GM21825 (cell line): ENCODE data around the gene HTR3C.
"Not testable (repeated sequence)": the region's sequence is repeated elsewhere in the genome, so short reads cannot be mapped to it uniquely, and the experiment has no call there.

Experiments used
- ATAC-seq: cut with Tn5 transposase; IDR thresholded peaks from one replicate; pipeline ENCODE4 v1.9.1; 2021; ENCODE audit warnings: mild to moderate bottlenecking, moderate library complexity; ENCODE audit not compliant: unreplicated experiment

The HTR3C gene

GRCh38 chr3:184029443-184029842 is 23.4 kb upstream of the HTR3C start:
- ATAC-seq, result no peak

DNA sequence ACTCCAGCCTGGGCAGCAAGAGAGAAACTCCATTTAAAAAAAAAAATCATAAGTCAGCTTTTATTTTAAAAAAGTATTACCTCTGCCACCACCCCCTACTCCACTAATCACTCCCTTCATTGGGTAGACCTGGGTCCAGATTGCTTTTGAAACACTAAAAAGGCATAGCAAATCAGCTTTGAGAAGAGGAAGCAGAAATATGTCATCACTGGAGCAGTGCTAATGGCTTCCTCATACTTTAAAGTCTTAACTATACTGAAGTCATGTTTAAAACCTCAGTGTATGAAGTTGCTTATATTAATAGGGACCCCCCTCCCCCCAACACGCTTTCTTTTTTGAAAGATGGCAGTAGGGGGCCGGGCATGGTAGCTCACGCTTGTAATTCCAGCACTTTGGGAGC is 22.3 kb upstream of the HTR3C start:
- no peak for ATAC-seq

DNA sequence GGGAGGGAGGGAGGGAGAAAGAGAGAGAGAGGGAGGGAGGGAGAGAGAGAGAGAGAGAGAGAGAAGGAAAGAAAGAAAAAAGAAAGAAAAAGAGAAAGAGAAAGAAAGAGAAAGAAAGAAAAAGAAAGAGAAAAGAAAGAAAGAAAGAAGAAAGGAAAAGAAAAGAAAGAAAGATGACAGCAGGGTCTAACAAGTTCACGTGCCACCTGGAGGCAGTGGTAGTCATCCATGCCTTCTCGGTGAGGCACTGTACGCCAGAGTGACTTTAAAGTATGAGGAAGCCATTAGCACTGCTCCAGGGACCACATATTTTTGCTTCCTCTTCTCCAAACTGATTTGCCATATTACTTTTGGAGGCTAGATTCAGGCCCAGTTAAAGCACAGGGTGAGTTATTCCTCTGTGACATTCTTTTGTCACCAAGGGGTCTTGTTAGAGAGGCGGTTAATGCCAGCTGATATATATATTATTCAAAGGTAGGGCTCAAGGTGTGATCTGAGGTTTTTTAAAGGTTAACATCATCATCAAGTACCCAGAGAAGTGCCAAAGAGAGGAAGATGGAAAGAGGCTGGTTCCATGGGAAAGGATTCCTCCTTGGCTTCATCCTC is 21.6 kb upstream of the HTR3C start, which contains the start of gene HTR3D:
TSS of gene HTR3D (plus strand) at position 556 of the 606 bp plus-strand sequence. CDS start at position 556, 0 bp downstream.
- no peak for ATAC-seq

- ATAC-seq, result no peak
These were observed 15.0 kb upstream of the HTR3C start for GRCh38 chr3:184037816-184038215.

DNA sequence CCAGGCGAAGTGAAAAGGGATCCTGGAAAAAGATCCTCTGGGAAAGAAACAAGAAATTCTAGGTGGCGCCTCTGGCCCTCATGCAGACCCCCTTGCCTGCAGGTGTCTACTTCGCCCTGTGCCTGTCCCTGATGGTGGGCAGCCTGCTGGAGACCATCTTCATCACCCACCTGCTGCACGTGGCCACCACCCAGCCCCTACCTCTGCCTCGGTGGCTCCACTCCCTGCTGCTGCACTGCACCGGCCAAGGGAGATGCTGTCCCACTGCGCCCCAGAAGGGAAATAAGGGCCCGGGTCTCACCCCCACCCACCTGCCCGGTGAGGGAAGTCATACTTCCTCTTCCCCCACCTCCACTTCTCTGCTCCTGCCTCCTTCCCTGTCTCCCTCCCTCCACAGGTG is 14.5 kb upstream of the HTR3C start:
- ATAC-seq, result not testable (repeated sequence)

DNA sequence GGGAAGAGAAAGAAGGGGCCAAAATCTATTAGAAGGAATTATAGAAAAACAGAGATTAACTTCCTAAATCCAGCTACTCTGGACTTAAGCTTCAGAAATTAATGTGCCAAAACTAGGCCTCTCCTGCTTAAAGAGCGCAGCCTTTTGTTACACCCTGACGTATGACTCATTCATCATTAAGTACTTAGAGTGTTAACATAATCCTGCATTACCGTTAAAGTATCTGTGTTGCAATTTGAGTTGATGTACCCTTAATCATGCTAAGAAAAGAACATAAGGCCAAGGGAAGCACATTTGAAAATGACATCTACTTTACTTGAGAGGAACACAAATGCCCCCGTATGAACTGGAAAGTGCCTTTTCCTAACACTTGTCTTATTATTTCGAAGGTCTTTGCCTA is 13.4 kb upstream of the HTR3C start:
- no peak for ATAC-seq

GRCh38 chr3:184040010-184040409 is 12.8 kb upstream of the HTR3C start:
- ATAC-seq, result no peak

DNA sequence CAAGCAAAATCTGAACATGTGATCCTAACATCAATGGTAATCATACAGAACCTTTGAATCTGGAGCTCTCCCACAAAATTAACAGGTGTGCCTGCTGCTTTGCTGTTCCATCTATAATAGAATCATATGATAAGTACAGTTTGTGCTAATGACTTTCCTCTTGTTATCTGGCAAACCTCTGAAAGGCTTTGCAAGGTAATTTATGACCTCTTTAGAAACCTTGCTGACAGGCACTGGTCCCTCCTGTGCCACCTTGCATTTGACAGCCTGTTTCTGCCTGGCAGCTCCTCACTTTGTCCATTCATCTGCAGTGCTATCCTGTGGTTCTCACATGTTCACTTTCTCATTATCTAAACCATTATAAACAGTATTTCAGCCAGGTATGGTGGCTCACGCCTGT is 10.2 kb upstream of the HTR3C start:
- ATAC-seq, result no peak

DNA sequence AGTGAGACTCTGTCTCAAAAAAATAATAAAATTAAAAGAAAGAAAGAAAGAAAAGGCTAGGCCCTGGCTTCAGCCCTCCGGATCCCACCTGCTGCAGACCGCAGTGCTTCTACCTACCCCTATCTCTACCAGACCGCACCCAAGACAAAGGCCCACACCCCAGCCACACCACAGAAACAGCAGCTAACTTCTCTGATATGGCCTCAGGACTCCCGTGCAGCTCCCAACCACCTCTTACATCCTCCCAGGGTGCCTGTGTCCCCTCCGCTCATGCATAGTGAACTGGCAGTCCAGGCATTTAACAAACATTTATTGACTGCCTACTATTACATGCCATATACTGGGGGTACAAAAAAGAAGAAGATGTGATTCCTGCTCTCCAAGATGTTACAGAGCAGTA is 6.9 kb upstream of the HTR3C start:
- ATAC-seq, result no peak

DNA sequence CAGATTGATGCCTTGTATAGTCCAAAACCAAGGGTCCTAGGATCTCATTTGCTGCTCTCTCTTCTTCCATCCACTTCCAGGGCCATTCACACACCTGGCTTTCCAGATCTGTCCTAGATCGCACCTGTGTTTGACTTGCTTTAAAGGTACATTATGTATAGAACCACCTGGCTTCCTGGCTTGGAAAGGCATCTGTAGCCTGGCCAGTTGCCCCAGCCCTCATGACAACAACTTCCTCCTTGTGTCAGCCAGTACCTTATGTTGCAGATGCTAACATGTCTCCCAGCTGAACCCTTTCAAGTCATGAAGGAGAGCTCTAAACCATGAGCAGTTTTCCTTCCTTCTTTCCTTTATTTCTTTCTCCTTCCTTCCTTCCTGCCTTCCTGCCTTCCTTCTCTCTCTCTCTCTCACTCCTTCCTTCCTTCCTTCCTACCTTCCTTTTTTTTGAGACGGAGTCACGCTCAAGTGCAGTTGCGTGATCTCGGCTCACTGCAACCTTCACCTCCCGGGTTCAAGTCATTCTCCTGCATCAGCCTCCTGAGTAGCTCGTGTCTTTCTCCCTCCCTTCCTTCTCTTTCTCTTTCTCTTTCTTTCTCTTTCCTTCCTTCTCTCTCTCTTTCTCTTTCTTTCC is 2.5 kb upstream of the HTR3C start:
- no peak for ATAC-seq

GRCh38 chr3:184058029-184058428 is 5.2 kb downstream of the HTR3C start:
- no peak for ATAC-seq

- no peak for ATAC-seq
These were observed 6.6 kb downstream of the HTR3C start for GRCh38 chr3:184059424-184059823.

DNA sequence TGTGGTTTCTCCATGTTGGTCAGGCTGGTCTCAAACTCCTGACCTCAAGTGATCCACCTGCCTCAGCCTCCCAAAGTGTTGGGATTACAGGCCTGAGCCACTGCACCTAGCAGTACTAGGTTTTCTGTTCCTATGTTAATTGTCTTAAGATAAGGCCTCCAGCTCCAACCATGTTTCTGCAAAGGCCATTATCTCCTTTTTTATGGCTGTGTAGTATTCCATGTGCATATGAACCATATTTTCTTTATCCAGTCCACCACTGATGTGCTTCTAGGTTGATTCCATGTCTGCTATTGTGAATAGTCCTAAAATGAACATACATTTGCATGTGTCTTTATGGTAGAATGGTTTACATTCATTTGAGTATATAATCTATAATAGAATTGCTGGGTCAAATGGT is 9.8 kb downstream of the HTR3C start:
- no peak for ATAC-seq

DNA sequence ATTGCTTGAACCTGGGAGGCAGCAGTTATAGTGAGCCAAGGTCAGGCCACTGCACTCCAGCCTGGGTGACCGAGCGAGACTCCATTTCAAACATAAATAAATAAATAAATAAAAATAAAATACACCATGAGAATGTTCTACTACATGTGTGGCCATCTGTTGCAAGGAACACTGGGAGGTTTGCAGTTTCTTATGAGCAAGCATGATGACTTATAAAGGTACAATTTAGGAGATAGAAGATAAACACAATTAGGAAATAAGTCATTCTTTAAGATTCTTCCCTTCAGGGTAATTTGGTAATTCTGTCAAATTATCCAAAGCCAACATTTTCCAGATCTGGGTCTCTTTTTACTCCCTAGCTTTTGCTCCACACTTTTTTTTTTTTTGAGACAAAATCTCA is 13.4 kb downstream of the HTR3C start:
- no peak for ATAC-seq

DNA sequence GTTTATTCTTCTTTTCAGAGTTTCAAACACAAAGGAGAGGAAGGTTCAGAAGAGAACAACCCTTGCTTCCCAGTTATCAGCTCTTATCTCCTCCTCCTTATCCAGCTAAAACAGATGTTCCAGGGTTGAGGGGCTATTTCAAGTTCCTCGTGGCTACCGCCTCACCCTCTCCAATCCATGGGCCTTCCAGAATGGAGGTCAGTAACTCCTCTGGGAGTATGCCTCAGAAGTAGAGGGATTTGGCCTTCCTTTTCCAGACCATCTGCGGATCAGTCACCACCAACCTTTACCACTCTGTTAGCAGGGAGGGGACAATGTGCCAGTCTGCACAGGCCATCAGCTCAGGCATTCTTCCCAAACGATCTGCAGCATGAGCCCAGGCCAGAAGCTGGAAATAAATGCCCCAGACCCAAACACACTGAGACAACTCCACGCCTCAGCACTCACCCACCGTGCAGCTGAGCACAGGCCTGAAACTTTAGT is 14.8 kb downstream of the HTR3C start:
- no peak for ATAC-seq

DNA sequence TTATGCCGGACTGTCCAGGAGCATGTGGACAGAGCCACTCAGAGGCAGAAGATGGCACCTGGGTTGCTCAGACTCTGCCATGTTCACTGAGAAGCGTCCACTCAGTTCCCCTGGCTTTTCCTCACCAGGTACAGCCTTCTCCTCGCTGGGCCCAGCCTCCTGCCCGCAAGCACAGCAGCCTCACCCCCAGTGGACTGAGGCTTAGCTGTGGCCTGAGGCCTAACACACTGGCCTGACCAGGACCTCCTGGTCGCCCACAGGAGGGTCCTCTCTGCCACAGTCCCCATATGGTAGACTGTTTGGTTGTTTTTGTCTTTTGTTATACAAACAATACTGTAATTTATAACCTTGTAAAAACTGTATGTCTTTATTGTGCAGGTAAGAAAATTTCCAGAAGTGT is 15.5 kb downstream of the HTR3C start:
- ATAC-seq, result no peak

DNA sequence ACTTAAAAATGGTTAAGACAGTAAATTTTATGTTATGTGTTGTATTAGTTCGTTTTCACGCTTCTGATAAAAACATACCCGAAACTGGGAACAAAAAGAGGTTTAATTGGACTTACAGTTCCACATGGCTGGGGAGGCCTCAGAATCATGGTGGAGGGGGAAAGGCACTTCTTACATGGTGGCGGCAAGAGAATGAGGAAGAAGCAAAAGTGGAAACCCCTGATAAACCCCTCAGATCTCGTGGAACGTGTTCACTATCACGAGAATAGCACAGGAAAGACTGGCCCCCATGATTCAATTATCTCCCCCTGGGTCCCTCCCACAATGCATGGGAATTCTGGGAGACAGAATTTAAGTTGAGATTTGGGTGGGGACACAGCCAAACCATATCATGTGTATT is 18.3 kb downstream of the HTR3C start:
- not testable (repeated sequence) for ATAC-seq

- ATAC-seq, result no peak
These were observed 20.8 kb downstream of the HTR3C start for GRCh38 chr3:184073621-184074020.

DNA sequence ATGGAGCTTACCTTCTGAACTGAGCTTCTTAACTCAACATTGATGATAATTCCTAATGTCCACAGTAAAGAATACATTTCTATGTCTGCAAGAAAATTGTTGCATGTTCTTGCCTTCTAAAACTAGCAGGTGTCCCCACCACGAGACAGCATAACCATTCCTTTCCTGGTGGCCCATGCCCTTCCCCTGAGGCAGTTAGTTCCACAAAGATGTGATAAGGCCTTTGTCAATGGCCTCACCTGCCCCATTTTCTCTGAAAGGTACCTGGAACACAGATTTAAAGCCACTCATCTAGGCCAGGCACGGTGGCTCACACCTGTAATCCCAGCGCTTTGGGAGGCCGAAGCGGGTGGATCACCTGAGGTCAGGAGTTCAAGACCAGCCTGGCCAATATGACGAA is 23.1 kb downstream of the HTR3C start:
- no peak for ATAC-seq

DNA sequence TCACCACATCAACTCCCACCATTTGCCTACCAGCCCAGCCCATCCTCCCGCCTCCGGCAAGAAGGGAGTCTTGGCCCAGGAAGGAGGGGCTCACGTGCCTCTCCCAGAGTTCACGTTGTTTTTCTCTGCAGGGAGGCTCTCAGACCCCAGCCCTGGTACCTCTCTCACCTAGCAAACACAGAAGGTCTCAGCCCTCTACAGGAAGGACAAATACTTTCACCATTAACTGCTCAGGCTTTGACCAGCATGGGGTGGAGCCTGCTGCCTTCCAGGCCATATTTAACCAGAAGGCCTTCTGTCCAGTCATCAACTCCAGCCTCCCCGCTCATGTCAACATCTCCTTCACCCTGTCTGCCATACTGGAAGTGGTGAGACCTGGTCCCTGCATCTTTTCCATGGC is 25.0 kb downstream of the HTR3C start:
- ATAC-seq, result no peak

DNA sequence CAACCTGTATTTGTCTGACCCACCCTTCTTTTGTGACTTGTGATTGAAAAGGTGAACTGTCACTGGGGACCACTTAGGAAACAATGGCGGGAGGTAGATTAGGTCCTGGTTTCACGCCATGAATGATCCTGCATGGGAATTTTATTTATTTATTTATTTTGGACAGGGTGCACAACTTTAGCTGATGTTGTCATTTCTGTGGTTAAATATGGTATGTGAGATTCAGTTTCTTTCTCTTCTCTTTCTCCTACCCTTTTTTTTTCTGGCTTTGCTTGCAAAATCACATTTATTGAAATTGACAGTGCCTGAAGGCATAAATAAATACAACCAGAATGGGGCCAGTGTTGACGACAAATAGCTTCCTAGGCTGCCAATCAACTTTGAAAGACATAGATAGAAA is 26.0 kb downstream of the HTR3C start:
- ATAC-seq, result no peak

- ATAC-seq, result no peak
These were observed 28.4 kb downstream of the HTR3C start for GRCh38 chr3:184081116-184081830.
